ENCODE results near the gene OR51B5.
"Not testable (repeated sequence)": the region's sequence is repeated elsewhere in the genome, so short reads cannot be mapped to it uniquely, and the experiment has no call there.

OR51B5 gene

DNA sequence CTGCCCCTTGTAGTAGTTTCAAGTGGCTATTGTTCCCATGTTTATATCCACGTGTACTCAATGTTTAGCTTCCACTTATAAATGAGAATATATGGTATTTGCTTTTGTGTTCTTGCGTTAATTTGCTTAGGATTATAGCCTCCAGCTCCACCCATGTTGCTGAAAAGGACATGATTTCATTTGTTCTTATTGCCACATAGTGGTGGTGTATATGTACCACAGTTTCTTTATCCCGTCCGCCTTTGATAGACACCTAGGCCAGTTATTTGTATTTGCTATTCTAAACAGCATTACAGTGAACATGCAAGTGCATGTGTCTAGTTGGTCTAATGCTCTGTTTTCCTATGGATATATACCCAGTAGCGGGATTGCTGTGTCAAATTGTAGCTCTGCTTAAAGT lies 26.0 kb downstream of the OR51B5 start:
- no peak for DNase-seq
- H3K27ac Mint-ChIP-seq = no peak overlapping the region
- no peaks in the 10 kb centered on the region for H3K9me3 Mint-ChIP-seq
- no peaks in the 10 kb centered on the region for H3K4me1 Mint-ChIP-seq
- peaks cover 7% of the 10 kb centered on the region for H3K27me3 Mint-ChIP-seq (ENCODE audit: low read depth, poor library complexity)
- H3K4me3 Mint-ChIP-seq = no peak overlapping the region
- TF ChIP-seq, protein P1, sequence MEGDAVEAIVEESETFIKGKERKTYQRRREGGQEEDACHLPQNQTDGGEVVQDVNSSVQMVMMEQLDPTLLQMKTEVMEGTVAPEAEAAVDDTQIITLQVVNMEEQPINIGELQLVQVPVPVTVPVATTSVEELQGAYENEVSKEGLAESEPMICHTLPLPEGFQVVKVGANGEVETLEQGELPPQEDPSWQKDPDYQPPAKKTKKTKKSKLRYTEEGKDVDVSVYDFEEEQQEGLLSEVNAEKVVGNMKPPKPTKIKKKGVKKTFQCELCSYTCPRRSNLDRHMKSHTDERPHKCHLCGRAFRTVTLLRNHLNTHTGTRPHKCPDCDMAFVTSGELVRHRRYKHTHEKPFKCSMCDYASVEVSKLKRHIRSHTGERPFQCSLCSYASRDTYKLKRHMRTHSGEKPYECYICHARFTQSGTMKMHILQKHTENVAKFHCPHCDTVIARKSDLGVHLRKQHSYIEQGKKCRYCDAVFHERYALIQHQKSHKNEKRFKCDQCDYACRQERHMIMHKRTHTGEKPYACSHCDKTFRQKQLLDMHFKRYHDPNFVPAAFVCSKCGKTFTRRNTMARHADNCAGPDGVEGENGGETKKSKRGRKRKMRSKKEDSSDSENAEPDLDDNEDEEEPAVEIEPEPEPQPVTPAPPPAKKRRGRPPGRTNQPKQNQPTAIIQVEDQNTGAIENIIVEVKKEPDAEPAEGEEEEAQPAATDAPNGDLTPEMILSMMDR (IDR thresholded peaks at IDR 0.05) = no peak
- no peaks in the 10 kb centered on the region for H3K36me3 Mint-ChIP-seq (ENCODE audit: low read depth)

GRCh38 chr11:5313326-5314023 lies 29.8 kb downstream of the OR51B5 start:
- not testable (repeated sequence) for DNase-seq, H3K9me3 Mint-ChIP-seq, H3K4me3 Mint-ChIP-seq

GRCh38 chr11:5310423-5310822 lies 32.9 kb downstream of the OR51B5 start:
- no peak overlapping the region for H3K27ac Mint-ChIP-seq
- H3K9me3 Mint-ChIP-seq = no peaks in the 10 kb centered on the region
- H3K4me3 Mint-ChIP-seq = no peak overlapping the region
- no peaks in the 10 kb centered on the region for H3K4me1 Mint-ChIP-seq
- no peak for DNase-seq
- no peaks in the 10 kb centered on the region for H3K27me3 Mint-ChIP-seq (ENCODE audit: low read depth, poor library complexity)
- TF ChIP-seq, protein P1 (IDR thresholded peaks at IDR 0.05) = no peak
- H3K36me3 Mint-ChIP-seq (ENCODE audit: low read depth) = no peaks in the 10 kb centered on the region

More at GRCh38 chr11:5313326-5314023, 29.8 kb downstream of the OR51B5 start:
- H3K36me3 Mint-ChIP-seq (ENCODE audit: low read depth); H3K27me3 Mint-ChIP-seq (ENCODE audit: low read depth, poor library complexity); H3K27ac Mint-ChIP-seq; H3K4me1 Mint-ChIP-seq: not testable (repeated sequence)

- TF ChIP-seq, protein P1 (IDR thresholded peaks at IDR 0.05) = no peak
- Mint-ChIP-seq H3K9me3 (no peaks in the 10 kb centered on the region), H3K4me1 (no peaks in the 10 kb centered on the region), H3K27ac (no peak overlapping the region), H3K27me3 (ENCODE audit: low read depth, poor library complexity) (no peaks in the 10 kb centered on the region), H3K36me3 (ENCODE audit: low read depth) (no peaks in the 10 kb centered on the region), H3K4me3 (no peak overlapping the region)
- no peak for DNase-seq
Measured at GRCh38 chr11:5307256-5308019, 35.9 kb downstream of the OR51B5 start.

DNA sequence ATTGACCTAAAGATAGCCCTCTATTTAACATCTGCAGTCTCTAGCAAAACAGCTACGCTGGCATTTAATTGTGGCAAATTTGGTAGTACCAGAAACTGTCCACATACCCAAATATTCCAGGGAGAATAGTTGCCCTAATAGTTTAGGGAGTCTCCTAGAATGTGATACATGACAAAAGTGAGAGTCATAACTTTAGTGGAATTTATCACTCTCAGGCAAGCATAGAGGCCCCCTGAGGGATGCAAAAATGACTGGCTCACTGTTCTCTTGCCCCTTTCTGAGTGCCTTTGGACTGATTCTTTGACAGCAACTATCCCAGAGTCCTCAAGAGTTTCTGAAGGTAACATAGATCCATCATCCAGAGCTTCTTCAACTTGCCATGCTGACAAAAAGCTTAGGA lies 39.3 kb downstream of the OR51B5 start:
- no peaks in the 10 kb centered on the region for H3K9me3 Mint-ChIP-seq
- H3K27me3 Mint-ChIP-seq (ENCODE audit: low read depth, poor library complexity) = no peaks in the 10 kb centered on the region
- no peak for DNase-seq
- H3K27ac Mint-ChIP-seq = no peak overlapping the region
- TF ChIP-seq, protein P1 (IDR thresholded peaks at IDR 0.05) = no peak
- no peaks in the 10 kb centered on the region for H3K4me1 Mint-ChIP-seq
- H3K4me3 Mint-ChIP-seq = no peak overlapping the region
- no peaks in the 10 kb centered on the region for H3K36me3 Mint-ChIP-seq (ENCODE audit: low read depth)

- Mint-ChIP-seq H3K9me3 (no peaks in the 10 kb centered on the region), H3K36me3 (ENCODE audit: low read depth) (no peaks in the 10 kb centered on the region), H3K27ac (no peak overlapping the region), H3K27me3 (ENCODE audit: low read depth, poor library complexity) (no peaks in the 10 kb centered on the region), H3K4me1 (no peaks in the 10 kb centered on the region), H3K4me3 (no peak overlapping the region)
- TF ChIP-seq, protein P1 (IDR thresholded peaks at IDR 0.05) = no peak
- DNase-seq = no peak
Measured at GRCh38 chr11:5303626-5304025, 39.7 kb downstream of the OR51B5 start.

All from nephron progenitor cell (in vitro differentiated cells).